ENCODE measurements around the gene C1QTNF9.

GRCh38 chr13:24293746-24294145, 15.6 kb upstream of the C1QTNF9 start:
- TF ChIP-seq POLR2A (IDR thresholded peaks at IDR 0.05; ENCODE audit: low read length), result no peak
- no peak for TF ChIP-seq GATA1 (IDR thresholded peaks at IDR 0.05; ENCODE audit: low read depth, low read length)
